Measurements from ENCODE around the gene B3GNT4. TPM values are rescaled to one million over a fixed set of nuclear protein-coding genes. Genes with fewer than 3 reads are reported as not detected.

The B3GNT4 gene
- total and polyA plus RNA-seq, 7 donors: under 0.01 to 1.0 (median 0.55) TPM; not detected in 2

GRCh38 chr12:122192441-122192840, 11.1 kb upstream of the B3GNT4 start:
- Histone ChIP-seq H3K27me3 (no peaks in the 10 kb centered on the region), H3K36me3 (no peaks in the 10 kb centered on the region), H3K27ac (no peak overlapping the region), H3K4me1 (no peaks in the 10 kb centered on the region), H3K9me3 (no peaks in the 10 kb centered on the region), H3K4me3 (no peak overlapping the region)
- 86 to 89% methylated on average over 11 of the region's 11 CpGs for WGBS, 2 donors
- DNase-seq: no peak
- TF ChIP-seq CTCF (IDR thresholded peaks at IDR 0.05): no peak
- no peak for TF ChIP-seq POLR2A (IDR thresholded peaks at IDR 0.05)
- TF ChIP-seq EP300 (IDR thresholded peaks at IDR 0.05): no peak
- no peak for TF ChIP-seq POLR2AphosphoS5 (IDR thresholded peaks at IDR 0.05)
- intact Hi-C loops (cut with DNase I): no loop called here

- H3K36me3 ChIP-seq: no peaks in the 10 kb centered on the region
- H3K9me3 ChIP-seq: no peaks in the 10 kb centered on the region
- H3K27ac ChIP-seq: no peak overlapping the region
- no peaks in the 10 kb centered on the region for H3K4me1 ChIP-seq
- TF ChIP-seq POLR2A (IDR thresholded peaks at IDR 0.05) (no peak), POLR2AphosphoS5 (IDR thresholded peaks at IDR 0.05) (no peak), EP300 (IDR thresholded peaks at IDR 0.05) (no peak), CTCF (IDR thresholded peaks at IDR 0.05) (no peak)
- 63 to 79% methylated on average over 1 of the region's 1 CpG for WGBS, 2 donors
- no peak overlapping the region for H3K4me3 ChIP-seq
- peaks cover 0 to 4% (median 3%) of the 10 kb centered on the region in 3 donors for H3K27me3 ChIP-seq
- intact Hi-C loops (cut with DNase I): no loop called here
- no peak for DNase-seq
These were observed 8.7 kb upstream of the B3GNT4 start for GRCh38 chr12:122194804-122195203.

GRCh38 chr12:122195405-122195804, 8.1 kb upstream of the B3GNT4 start:
- Histone ChIP-seq H3K27ac (no peak overlapping the region), H3K27me3 (peaks cover 0 to 10% (median 9%) of the 10 kb centered on the region in 3 donors), H3K4me3 (no peak overlapping the region), H3K9me3 (no peaks in the 10 kb centered on the region), H3K36me3 (no peaks in the 10 kb centered on the region), H3K4me1 (no peaks in the 10 kb centered on the region)
- 94 to 96% methylated on average over 4 of the region's 4 CpGs for WGBS, 2 donors
- intact Hi-C loops (cut with DNase I): no loop called here
- no peak for DNase-seq
- TF ChIP-seq CTCF (IDR thresholded peaks at IDR 0.05) (no peak), POLR2A (IDR thresholded peaks at IDR 0.05) (no peak), EP300 (IDR thresholded peaks at IDR 0.05) (no peak), POLR2AphosphoS5 (IDR thresholded peaks at IDR 0.05) (no peak)

GRCh38 chr12:122197612-122197966, 5.9 kb upstream of the B3GNT4 start:
- 63 to 86% methylated on average over 1 of the region's 1 CpG for WGBS, 2 donors
- H3K27ac ChIP-seq: no peak overlapping the region
- no peaks in the 10 kb centered on the region for H3K4me1 ChIP-seq
- no peak for DNase-seq
- intact Hi-C loops (cut with DNase I): no loop called here
- H3K4me3 ChIP-seq: no peak overlapping the region
- no peaks in the 10 kb centered on the region for H3K9me3 ChIP-seq
- no peak for TF ChIP-seq POLR2A (IDR thresholded peaks at IDR 0.05)
- no peak for TF ChIP-seq EP300 (IDR thresholded peaks at IDR 0.05)
- TF ChIP-seq POLR2AphosphoS5 (IDR thresholded peaks at IDR 0.05): no peak
- TF ChIP-seq CTCF (IDR thresholded peaks at IDR 0.05): no peak
- peaks cover 3 to 32% (median 27%) of the 10 kb centered on the region in 3 donors for H3K27me3 ChIP-seq
- H3K36me3 ChIP-seq: no peaks in the 10 kb centered on the region

All from sigmoid colon (tissue), 7 donors.